NCI-H187 treated with DMSO at 0.1 percent for 48 hours (cell line): Measurements from ENCODE around the gene FXYD3.
"Not testable (repeated sequence)": the region's sequence is repeated elsewhere in the genome, so short reads cannot be mapped to it uniquely, and the experiment has no call there.

Experiments used
- DNase-seq: peaks from one replicate; lab custom pipeline; 2025; lab: John Stamatoyannopoulos, UW

The FXYD3 gene

DNA sequence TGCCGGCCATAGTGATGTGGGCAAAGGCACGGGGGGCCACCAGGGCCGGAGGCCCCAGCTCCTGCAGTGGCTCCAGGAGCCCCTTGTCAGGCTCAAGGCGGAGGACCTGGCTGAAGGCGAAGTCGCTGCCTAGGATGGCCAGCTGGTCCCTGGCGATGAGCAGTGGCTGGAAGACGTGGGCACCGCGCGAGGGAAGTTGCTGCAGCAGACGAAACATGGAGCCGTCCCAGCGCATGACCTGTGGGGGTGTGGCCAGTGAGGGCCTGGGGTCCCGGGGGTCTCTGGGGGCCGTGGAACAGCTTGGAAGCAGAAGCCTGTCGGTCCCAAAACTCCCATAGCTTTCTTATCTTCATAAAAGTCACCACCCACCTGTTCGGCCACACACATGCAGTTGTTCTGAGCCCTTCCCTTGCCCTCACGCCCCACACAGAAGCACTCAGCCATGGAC, 9.7 kb downstream of the FXYD3 start:
- no peak for DNase-seq

DNA sequence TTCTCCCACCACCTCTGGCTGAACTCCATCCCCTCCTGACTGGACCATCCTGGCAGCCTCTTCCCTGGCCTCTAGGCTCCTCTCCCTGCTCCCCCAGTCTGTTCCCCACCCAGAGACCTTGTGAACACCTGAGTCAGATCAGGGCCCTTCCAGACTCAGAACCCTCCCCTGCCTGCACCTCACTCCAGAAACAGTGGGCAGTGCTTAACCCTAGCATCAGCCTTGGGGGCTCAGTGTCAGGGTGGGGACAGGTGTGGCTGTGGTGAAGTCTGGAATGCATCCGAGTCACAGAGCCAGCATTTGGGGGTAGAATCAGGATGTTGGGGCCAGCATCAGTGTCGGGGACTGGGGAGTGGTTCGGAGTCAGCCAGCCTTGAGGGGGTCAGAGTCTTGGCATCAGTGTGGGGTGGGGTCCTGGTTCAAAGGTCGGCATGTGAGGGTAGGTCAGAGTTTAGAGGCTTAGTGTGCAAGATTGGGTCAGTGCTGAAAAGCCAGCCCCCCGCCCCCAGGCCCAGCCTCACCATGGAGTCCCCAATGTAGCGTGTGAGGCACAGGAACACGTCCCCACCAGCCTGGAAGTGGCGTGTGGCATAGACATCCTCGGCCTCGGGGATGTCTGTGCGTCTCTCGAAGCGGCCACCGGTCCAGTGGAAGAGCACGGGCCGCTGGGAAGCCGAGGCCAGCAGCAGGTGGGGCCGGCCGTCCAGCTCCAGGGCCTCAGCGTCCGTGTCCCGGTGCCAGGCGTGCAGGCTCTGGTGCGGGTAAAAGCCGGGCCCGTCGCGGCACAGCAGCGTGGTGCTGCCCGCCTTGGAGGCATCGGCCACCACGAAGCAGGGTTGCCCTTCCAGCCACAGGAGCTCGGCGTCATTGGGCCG, 10.4 kb downstream of the FXYD3 start:
- no peak for DNase-seq

- no peak for DNase-seq
These were observed 11.0 kb downstream of the FXYD3 start for GRCh38 chr19:35126624-35126959.

DNA sequence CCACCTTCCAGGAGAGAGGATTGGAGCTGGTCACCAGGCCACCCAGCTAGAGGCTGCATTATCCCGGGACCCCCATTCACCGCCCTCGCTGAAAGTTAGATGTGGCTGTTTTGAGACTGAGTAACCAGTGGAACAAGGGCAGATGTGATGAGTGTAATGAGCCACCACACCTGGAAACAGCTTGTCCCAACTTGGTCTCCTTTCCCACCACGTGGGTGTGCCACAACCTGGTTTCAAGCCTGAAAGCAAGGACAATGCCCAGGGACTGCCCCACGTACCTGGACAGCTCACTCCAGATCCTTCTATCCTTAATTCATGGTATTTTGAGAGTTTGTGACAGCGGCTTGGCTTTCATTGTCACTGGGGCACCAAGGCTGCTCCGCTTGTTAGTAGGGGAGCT, 12.2 kb downstream of the FXYD3 start:
- DNase-seq = no peak

DNA sequence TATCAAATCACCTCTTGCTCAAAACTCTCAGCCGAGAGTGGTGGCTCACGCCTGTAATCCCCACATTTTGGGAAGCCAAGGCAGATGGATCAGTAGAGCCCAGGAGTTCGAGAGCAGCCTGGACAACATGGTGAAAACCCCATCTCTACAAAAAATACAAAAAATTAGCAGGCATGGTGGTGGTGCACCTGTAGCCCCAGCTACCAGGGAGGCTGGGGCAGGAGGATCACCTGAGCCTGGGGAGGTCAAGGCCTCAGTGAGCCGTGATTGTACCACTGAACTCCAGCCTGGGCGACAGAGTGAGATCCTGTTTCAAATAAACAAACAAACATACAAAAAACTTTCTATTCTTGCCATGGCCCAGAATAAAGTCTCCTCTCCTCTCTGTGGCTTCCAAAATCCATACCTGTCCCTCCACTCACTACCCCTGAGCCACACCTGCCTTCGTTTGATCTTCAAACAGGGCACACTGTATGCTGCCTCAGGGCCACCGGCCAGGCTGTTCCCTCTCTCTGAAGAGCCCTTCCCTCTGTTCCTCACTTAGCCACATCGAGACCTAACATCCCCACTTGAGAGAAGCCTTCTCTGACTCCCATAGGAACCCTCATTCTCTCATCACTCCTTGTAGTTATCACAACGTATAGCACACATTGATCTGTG, 12.9 kb downstream of the FXYD3 start:
- DNase-seq = no peak

DNA sequence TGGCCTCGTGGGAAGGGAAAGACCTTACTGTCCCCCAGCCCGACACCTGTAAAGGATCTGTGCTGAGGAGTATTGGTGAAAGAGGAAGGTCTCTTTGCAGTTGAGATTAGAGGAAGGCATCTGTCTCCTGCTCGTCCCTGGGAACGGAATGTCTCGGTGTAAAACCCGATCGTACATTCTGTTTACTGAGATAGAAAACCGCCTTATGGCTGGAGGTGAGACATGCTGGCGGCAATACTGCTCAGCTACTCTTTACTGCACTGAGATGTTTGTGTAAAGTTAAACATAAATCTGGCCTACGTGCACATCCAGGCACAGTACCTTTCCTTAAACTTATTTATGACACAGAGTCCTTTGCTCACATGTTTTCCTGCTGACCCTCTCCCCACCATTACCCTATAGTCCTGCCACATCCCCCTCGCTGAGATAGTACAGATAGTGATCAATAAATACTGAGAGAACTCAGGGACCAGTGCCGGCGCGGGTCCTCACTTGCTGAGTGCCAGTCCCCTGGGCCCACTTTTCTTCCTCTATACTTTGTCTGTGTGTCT, 14.2 kb downstream of the FXYD3 start:
- DNase-seq = not testable (repeated sequence)

- DNase-seq = no peak
These were observed 15.4 kb downstream of the FXYD3 start for GRCh38 chr19:35130761-35131720.

GRCh38 chr19:35132254-35132653, 16.6 kb downstream of the FXYD3 start:
- no peak for DNase-seq

GRCh38 chr19:35133826-35134225, 18.2 kb downstream of the FXYD3 start:
- no peak for DNase-seq

GRCh38 chr19:35134601-35135242, 19.1 kb downstream of the FXYD3 start, which contains the start of gene LGI4:
Gene LGI4 (minus strand): TSS chr19:35135059. CDS start chr19:35134680, 379 bp downstream.
- DNase-seq = no peak

- DNase-seq = no peak
These were observed 19.8 kb downstream of the FXYD3 start for GRCh38 chr19:35135389-35135909.

DNA sequence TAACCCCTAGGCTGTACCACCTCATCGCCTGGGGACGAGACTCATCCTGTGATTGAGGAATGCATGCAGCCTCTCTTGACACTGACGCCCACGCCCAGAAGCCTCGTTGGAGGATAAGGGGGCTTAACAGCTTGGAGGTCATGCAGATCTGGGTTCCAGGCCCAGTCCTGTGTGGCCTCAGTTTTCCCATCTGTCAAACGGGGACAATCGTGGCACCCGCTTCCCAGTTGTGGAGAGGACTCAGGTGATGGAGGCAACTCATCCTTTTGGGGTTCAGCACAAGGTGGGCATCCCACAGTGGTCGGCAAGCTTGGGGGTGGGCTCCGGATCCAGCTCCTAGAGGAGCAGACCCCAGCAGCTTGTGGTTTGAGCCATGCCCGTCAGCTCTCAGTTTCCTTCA, 20.6 kb downstream of the FXYD3 start:
- DNase-seq = no peak

DNA sequence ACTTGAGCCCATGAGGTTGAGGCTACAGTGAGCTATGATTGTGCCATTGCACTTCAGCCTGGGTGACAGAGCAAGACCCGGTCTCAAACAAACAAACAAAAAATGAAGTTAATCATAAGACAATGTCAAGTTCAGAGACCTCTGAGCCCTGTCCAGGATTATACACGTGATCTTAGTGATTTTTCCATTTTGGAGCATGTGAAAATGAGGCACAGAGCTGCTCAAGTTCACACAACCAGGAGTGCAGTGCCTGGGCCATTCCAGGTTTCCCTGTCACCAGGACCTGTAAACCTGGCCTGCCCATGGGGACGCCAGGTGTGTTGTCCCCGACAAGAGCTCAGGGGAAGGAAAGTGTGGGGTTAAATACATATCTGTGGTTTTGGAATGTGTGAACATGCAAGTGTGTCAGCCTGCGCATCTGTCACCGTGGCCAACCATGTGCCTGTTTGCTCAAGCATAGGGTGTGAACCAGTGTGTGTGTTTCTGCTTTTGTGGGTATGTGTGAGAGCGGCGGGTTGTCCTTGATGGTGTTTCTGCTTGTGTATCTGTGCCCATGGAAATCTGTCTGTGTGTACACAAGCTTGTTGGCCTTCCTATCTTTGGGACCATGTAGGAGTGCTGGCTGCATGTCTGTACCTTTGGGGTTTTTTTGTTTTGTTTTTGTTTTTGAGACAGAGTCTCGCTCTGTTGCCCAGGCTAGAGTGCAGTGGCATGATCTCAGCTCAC, 21.5 kb downstream of the FXYD3 start:
- DNase-seq = no peak

DNA sequence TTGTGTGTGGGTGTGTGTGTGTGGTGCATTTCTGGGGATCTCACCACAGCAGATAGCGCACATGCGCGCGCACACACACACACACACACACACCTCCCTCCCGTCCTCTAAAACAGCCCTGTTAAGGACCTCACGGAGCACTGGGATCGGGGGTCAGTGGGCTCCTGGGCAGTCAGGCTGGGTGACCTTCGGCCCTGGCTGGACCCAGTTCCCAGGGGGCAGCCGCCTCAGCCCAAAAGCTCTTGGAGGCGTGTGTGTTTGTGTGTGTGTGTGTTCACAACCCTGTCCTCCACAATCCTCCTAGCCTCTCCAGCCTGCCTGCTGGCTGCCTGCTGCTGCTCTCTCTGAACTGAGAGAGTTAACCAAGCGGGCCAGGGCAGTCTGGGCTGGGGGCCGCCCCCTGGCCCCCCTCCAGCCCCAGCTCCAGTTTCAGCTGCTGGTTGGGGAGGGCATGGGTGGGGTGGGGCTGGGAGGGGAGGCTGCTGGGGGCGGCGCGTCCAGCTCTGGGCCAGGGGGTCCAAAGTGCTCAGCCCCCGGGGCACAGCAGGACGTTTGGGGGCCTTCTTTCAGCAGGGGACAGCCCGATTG, 22.8 kb downstream of the FXYD3 start, which contains the start of gene FXYD1:
TSS of gene FXYD1 (plus strand) at position 520 of the 588 bp plus-strand sequence. CDS start 1,256 bp downstream, outside the sequence.
- no peak for DNase-seq

GRCh38 chr19:35140207-35140961, 24.8 kb downstream of the FXYD3 start:
- no peak for DNase-seq

DNA sequence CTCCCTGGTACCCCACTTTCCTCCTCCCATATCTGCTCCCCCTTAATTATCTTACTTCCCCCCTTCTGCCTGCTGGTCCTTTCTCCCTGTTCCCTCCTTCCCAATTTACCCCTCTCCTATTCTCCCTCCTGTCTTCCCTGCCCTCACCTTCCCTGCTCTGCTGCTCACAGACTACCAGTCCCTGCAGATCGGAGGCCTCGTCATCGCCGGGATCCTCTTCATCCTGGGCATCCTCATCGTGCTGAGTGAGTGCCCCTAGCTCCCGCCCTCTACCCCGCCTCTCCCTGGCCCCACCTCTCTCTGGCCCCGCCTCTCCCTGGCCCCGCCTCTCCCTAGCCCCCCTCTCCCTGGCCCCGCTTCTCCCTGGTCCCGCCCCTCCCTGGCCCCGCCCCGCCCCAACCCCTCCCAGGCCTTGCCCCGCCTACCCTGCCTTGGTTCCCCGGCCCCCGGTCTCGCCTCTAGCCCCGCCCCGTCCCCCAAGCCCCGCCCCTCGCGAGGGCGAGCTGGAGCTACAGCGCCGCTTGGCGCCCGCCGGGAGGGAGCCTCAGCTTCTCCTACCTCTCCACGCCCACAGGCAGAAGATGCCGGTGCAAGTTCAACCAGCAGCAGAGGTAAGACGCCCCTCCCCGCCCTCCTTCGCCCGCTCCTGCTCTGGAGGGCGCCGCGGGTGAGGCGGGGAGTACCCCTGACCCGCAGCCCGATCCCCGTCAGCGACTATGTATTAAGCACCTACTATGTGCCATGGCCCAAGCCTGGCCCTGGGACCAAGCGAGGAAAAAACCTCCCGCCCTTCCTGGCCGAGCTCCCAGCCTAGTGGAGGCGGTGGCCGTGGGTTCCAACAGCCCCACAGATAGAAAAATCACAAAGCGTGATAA, 25.6 kb downstream of the FXYD3 start:
- no peak for DNase-seq

- no peak for DNase-seq
These were observed 26.4 kb downstream of the FXYD3 start for GRCh38 chr19:35141837-35142605.
